ENCODE results near the gene FAM149A.

FAM149A gene

DNA sequence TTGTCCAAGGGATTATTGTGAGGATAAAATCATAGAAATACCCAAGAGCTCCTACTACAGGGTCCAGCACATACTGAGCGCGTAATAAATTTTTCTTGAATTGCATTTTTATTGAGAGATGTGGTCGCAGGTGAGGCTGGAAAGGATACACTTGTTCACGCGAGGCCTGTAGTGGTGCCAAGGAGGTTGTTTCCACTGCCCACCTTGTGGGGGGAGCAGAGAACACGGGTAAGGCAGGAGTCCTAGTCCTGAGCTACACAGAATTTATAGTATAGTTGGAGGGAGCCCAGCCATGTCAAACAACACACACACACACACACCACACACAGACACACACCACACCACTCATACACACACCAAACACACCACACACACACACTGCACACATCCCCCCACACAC lies 55.1 kb downstream of the FAM149A start:
- H3K79me2 ChIP-seq (ENCODE audit: insufficient read depth, low read length), result no peaks in the 10 kb centered on the region
- no peak overlapping the region for H2AFZ ChIP-seq (ENCODE audit: low read depth, low read length, severe bottlenecking)
- H3K36me3 ChIP-seq (ENCODE audit: low read length), result no peaks in the 10 kb centered on the region
- H3F3A ChIP-seq (ENCODE audit: insufficient read depth), result 0 out of 2 replicates have a peak, but pooled peaks cover 6% of the 10 kb centered on the region
- no peak overlapping the region for H3K9ac ChIP-seq (ENCODE audit: low read length)
- H3K27ac ChIP-seq (ENCODE audit: low read depth, low read length), result peak overlapping the region; percentile 69
- TF ChIP-seq, protein P1, sequence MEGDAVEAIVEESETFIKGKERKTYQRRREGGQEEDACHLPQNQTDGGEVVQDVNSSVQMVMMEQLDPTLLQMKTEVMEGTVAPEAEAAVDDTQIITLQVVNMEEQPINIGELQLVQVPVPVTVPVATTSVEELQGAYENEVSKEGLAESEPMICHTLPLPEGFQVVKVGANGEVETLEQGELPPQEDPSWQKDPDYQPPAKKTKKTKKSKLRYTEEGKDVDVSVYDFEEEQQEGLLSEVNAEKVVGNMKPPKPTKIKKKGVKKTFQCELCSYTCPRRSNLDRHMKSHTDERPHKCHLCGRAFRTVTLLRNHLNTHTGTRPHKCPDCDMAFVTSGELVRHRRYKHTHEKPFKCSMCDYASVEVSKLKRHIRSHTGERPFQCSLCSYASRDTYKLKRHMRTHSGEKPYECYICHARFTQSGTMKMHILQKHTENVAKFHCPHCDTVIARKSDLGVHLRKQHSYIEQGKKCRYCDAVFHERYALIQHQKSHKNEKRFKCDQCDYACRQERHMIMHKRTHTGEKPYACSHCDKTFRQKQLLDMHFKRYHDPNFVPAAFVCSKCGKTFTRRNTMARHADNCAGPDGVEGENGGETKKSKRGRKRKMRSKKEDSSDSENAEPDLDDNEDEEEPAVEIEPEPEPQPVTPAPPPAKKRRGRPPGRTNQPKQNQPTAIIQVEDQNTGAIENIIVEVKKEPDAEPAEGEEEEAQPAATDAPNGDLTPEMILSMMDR (IDR thresholded peaks at IDR 0.05; ENCODE audit: insufficient read depth, low read length, poor library complexity, severe bottlenecking), result no peak
- TF ChIP-seq EZH2phosphoT487 (conservative IDR thresholded peaks at IDR 0.05; ENCODE audit: low read length), result no peak
- no peak overlapping the region for H3K4me3 ChIP-seq (ENCODE audit: insufficient read depth, low read length, poor library complexity, severe bottlenecking)
- H3K4me2 ChIP-seq (ENCODE audit: low read depth, low read length, poor library complexity, severe bottlenecking), result peak overlapping the region; percentile 31
- no peaks in the 10 kb centered on the region for H4K20me1 ChIP-seq (ENCODE audit: low read depth, low read length)
- H3K9me2 ChIP-seq (replicated peaks; ENCODE audit: insufficient read depth, low read length), result no peaks in the 10 kb centered on the region
- no peaks in the 10 kb centered on the region for H3K27me3 ChIP-seq (ENCODE audit: low read length)
- no peaks in the 10 kb centered on the region for H3K9me3 ChIP-seq (ENCODE audit: insufficient read depth, low read length)

DNA sequence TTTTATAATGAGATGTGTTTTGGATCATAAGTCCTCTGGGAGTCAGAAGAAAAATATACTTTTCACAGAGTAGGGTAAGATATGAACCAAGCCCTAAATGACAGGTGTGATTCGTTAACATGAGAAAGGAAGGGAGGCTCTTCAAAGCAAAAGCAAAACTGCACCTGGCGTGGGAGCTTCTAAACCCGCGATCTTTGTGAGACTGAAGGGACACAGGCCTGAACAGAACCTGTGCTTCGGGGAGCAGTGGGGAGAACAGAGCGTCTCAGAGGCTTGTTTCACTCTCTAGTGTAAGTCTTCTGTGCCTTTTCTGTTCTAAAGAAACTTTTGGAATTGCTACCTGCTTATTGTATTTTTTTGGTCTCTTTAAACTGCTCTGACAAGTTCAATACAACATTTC lies 56.6 kb downstream of the FAM149A start:
- H3K9me2 ChIP-seq (replicated peaks; ENCODE audit: insufficient read depth, low read length), result no peaks in the 10 kb centered on the region
- no peak overlapping the region for H2AFZ ChIP-seq (ENCODE audit: low read depth, low read length, severe bottlenecking)
- H3F3A ChIP-seq (ENCODE audit: insufficient read depth), result 0 out of 2 replicates have a peak, but pooled peaks cover 6% of the 10 kb centered on the region
- no peaks in the 10 kb centered on the region for H3K27me3 ChIP-seq (ENCODE audit: low read length)
- 0 out of 2 replicates have a peak overlapping the region, but pooled peaks have one; percentile 27 for H3K9ac ChIP-seq (ENCODE audit: low read length)
- no peaks in the 10 kb centered on the region for H4K20me1 ChIP-seq (ENCODE audit: low read depth, low read length)
- no peaks in the 10 kb centered on the region for H3K36me3 ChIP-seq (ENCODE audit: low read length)
- peak overlapping the region; percentile 10 for H3K4me3 ChIP-seq (ENCODE audit: insufficient read depth, low read length, poor library complexity, severe bottlenecking)
- H3K4me2 ChIP-seq (ENCODE audit: low read depth, low read length, poor library complexity, severe bottlenecking), result peak overlapping the region; percentile 47
- TF ChIP-seq, protein P1 (IDR thresholded peaks at IDR 0.05; ENCODE audit: insufficient read depth, low read length, poor library complexity, severe bottlenecking), result no peak
- TF ChIP-seq EZH2phosphoT487 (conservative IDR thresholded peaks at IDR 0.05; ENCODE audit: low read length), result no peak
- no peaks in the 10 kb centered on the region for H3K9me3 ChIP-seq (ENCODE audit: insufficient read depth, low read length)
- peak overlapping the region; percentile 51 for H3K27ac ChIP-seq (ENCODE audit: low read depth, low read length)
- H3K79me2 ChIP-seq (ENCODE audit: insufficient read depth, low read length), result no peaks in the 10 kb centered on the region

DNA sequence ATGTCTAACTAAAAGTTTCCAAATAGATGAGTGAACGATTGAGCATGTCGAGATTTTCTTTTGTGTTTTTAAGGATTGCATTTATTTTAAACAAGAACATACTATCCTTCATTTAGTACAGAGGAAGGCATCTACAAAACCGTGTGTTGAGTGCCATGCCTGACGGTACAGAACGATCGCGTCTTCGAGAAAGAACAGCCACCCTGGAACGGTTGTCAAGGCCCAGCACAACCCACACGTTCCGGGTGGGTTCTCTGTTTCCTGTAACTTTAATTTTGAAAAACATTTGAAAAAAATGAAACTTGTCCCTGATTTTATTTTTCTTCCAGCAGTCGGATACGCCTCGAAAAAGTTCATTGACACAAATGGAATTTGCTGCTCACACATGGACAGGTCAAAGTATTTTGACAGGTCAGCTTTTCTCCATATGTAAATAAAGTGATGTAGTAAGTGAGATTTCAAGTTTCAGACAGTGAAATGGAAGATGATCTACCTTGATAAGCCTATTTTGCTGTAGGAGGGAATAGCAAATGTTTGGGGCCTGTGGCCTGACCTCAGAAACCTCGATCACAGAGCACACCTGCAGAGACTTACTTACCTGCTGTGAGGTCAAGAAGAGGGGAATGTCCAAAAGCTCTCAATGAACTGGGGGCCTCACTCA lies 62.5 kb downstream of the FAM149A start:
- H3K27me3 ChIP-seq (ENCODE audit: low read length), result no peaks in the 10 kb centered on the region
- no peak overlapping the region for H3K4me2 ChIP-seq (ENCODE audit: low read depth, low read length, poor library complexity, severe bottlenecking)
- no peaks in the 10 kb centered on the region for H3K9me3 ChIP-seq (ENCODE audit: insufficient read depth, low read length)
- no peaks in the 10 kb centered on the region for H3F3A ChIP-seq (ENCODE audit: insufficient read depth)
- H4K20me1 ChIP-seq (ENCODE audit: low read depth, low read length), result no peaks in the 10 kb centered on the region
- no peak overlapping the region for H3K27ac ChIP-seq (ENCODE audit: low read depth, low read length)
- no peaks in the 10 kb centered on the region for H3K36me3 ChIP-seq (ENCODE audit: low read length)
- no peaks in the 10 kb centered on the region for H3K79me2 ChIP-seq (ENCODE audit: insufficient read depth, low read length)
- H2AFZ ChIP-seq (ENCODE audit: low read depth, low read length, severe bottlenecking), result no peak overlapping the region
- H3K9me2 ChIP-seq (replicated peaks; ENCODE audit: insufficient read depth, low read length), result no peaks in the 10 kb centered on the region
- TF ChIP-seq, protein P1 (IDR thresholded peaks at IDR 0.05; ENCODE audit: insufficient read depth, low read length, poor library complexity, severe bottlenecking), result no peak
- no peak for TF ChIP-seq EZH2phosphoT487 (conservative IDR thresholded peaks at IDR 0.05; ENCODE audit: low read length)
- H3K4me3 ChIP-seq (ENCODE audit: insufficient read depth, low read length, poor library complexity, severe bottlenecking), result no peak overlapping the region
- no peak overlapping the region for H3K9ac ChIP-seq (ENCODE audit: low read length)
